Retinal pigment epithelial cell (primary cell): ENCODE data around the gene PRSS22.
A peak's percentile ranks its signal among the peaks of the same experiment; 100 is the strongest.

ENCODE experiments used
- DNase-seq: peaks from one replicate; pipeline ENCODE4 v3.0.0-alpha.2; 2010; ENCODE audit warnings: low read depth
- H3K4me3 ChIP-seq: 2 replicates; pipeline ENCODE4 v1.5.1; 2011; ENCODE audit warnings: mild to moderate bottlenecking, low read length, control low read depth, moderate library complexity
- TF ChIP-seq, protein P1 (sequence below): conservative IDR thresholded peaks from 2 replicates; pipeline ENCODE4 v1.5.1; 2011; ENCODE audit warnings: low read depth, low read length, control low read depth, inconsistent platforms

PRSS22 gene

DNA sequence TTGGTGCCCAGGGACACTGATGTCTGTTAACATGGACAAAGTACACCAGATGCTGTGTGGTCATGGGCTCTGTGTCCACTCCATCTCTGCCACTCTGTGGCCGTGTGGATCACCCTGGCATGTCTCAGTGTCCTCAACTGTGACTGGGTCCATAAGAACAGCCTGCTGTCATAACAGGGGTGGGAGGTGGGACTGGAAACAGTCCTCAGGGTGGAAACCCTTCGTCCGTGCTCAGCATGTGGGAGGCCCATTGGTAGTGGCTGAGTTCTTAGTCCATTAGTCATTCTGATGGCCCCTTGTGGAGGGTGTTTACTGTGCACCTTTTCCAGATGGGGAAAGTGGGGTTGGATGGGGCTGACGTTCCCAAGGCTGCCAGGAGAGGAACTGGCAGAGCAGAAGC, 37.8 kb upstream of the PRSS22 start:
- TF ChIP-seq, protein P1, sequence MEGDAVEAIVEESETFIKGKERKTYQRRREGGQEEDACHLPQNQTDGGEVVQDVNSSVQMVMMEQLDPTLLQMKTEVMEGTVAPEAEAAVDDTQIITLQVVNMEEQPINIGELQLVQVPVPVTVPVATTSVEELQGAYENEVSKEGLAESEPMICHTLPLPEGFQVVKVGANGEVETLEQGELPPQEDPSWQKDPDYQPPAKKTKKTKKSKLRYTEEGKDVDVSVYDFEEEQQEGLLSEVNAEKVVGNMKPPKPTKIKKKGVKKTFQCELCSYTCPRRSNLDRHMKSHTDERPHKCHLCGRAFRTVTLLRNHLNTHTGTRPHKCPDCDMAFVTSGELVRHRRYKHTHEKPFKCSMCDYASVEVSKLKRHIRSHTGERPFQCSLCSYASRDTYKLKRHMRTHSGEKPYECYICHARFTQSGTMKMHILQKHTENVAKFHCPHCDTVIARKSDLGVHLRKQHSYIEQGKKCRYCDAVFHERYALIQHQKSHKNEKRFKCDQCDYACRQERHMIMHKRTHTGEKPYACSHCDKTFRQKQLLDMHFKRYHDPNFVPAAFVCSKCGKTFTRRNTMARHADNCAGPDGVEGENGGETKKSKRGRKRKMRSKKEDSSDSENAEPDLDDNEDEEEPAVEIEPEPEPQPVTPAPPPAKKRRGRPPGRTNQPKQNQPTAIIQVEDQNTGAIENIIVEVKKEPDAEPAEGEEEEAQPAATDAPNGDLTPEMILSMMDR, result no peak
- no peak for DNase-seq
- no peak overlapping the region for H3K4me3 ChIP-seq

DNA sequence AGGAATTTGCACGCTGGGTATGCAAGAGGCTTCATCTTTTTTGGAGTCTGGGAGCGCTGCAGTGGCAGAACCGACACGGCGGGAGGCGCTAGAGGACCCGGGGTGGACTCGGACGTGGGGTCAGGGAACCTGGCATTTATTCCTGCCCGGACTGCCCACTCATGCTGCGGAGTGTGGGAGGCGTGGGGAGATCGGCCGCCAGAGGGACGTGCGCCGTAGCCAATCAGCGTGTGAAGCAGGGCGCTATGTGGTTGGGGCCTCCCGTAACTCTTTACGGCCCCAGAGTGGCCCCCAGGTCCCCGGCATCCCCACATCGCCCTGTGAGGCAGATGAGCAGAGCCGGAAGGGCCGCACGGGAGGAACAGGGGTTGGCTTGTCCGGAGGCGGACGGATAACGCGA, 36.3 kb upstream of the PRSS22 start:
- TF ChIP-seq, protein P1, result no peak
- H3K4me3 ChIP-seq, result no peak overlapping the region
- no peak for DNase-seq

DNA sequence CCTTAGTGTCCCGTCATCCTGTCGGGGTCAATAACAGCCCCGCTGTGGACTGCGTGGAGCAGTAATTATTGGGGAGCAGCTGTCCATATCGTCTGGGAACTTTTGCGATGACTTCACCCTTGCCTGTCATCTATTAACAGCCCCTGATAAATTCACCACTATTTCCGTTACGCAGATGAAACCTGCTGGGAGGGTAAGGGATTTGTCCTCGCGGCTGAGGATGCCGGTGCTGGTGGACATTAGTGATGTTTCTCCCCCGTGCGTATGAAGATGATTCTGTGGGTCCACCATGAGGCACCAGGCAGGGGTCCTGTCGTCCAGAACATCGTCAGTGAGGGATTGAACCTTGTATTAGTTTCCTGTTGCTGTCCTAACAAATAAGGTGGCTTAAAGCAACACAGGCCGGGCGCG, 26.1 kb upstream of the PRSS22 start:
- no peak for DNase-seq
- H3K4me3 ChIP-seq, result peak overlapping the region; percentile 79
- TF ChIP-seq, protein P1, result no peak

GRCh38 chr16:2883458-2883908, 25.5 kb upstream of the PRSS22 start:
- no peak for DNase-seq
- TF ChIP-seq, protein P1, result no peak
- H3K4me3 ChIP-seq, result peak overlapping the region; percentile 79

GRCh38 chr16:2882650-2883457, 24.9 kb upstream of the PRSS22 start, which contains the start of gene FLYWCH2:
Gene FLYWCH2 (plus strand): TSS chr16:2883215. CDS start chr16:2896450, 13,235 bp downstream.
- DNase-seq, result peak; percentile 97
- TF ChIP-seq, protein P1, result no peak
- H3K4me3 ChIP-seq, result peak within 1 kb of the TSS; percentile 79

DNA sequence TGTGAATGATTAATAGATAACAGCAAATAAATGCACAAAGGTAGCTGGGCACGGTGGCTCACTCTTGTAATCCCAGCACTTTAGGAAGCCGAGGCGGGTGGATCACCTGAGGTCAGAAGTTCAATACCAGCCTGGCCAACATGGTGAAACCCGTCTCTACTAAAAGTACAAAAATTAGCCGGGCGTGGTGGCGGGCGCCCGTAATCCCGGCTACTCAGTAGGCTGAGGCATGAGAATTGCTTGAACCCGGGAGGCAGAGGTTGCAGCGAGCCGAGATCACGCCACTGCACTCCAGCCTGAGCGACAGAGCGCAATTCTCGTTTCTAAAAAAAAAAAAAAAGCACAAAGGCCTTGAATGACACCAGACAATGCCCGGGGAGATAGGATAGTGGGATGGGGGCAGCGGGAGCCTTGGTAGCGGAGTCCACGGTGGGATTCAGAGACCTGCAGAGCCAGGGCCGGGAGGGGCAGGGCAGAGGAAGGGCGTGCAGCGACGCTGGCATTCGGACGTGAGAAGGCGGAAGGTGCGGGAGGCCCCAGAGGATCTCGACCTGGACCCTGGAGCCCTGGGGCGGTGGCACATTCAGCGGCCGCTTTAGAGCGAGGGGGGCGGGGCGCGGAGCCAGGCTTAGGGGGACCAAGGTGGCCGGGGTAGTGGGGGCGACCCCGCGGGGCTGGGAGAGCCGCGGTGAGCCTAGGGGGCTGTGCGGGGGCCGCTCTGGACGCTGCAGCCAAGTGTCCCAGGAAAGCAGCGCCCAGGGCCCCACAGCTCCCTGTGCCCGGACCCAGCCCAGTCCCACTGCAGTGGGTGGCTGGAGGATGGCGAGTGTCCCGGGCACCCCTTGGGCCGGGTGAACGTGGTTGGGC, 24.0 kb upstream of the PRSS22 start:
- DNase-seq, result no peak
- H3K4me3 ChIP-seq, result peak overlapping the region; percentile 79
- TF ChIP-seq, protein P1, result no peak
